Brain pericyte (primary cell): Measurements from ENCODE around the gene AGPAT3.

ENCODE experiments used
- DNase-seq: peaks from one replicate; pipeline ENCODE4 v3.0.0-alpha.2; 2012; ENCODE audit warnings: low read depth, low spot score

AGPAT3 gene

GRCh38 chr21:43993420-43993934 lies 128.5 kb downstream of the AGPAT3 start:
- no peak for DNase-seq

GRCh38 chr21:43994085-43994484 lies 129.1 kb downstream of the AGPAT3 start:
- DNase-seq = no peak

- DNase-seq = no peak
Observed at GRCh38 chr21:43994646-43995045, 129.6 kb downstream of the AGPAT3 start.

- no peak for DNase-seq
Observed at GRCh38 chr21:43995521-43996105, 130.6 kb downstream of the AGPAT3 start.

- DNase-seq = no peak
Observed at GRCh38 chr21:43997766-43998742, 133.0 kb downstream of the AGPAT3 start.

GRCh38 chr21:44000360-44000759 lies 135.3 kb downstream of the AGPAT3 start:
- DNase-seq = no peak

- no peak for DNase-seq
Observed at GRCh38 chr21:44002511-44002910, 137.5 kb downstream of the AGPAT3 start.

GRCh38 chr21:44003307-44003966 lies 138.4 kb downstream of the AGPAT3 start:
- no peak for DNase-seq

GRCh38 chr21:44005071-44005470 lies 140.0 kb downstream of the AGPAT3 start:
- no peak for DNase-seq

GRCh38 chr21:44005593-44005992 lies 140.6 kb downstream of the AGPAT3 start:
- DNase-seq = no peak

- DNase-seq = no peak
Observed at GRCh38 chr21:44006017-44006619, 141.1 kb downstream of the AGPAT3 start.

GRCh38 chr21:44006656-44007055 lies 141.6 kb downstream of the AGPAT3 start:
- DNase-seq = no peak

- peak; percentile 73 for DNase-seq
Observed at GRCh38 chr21:44010429-44010828, 145.4 kb downstream of the AGPAT3 start.

GRCh38 chr21:44011123-44011522 lies 146.1 kb downstream of the AGPAT3 start:
- DNase-seq = no peak

- DNase-seq = peak; percentile 84
Observed at GRCh38 chr21:44011579-44012473, 146.8 kb downstream of the AGPAT3 start, which contains the start of gene TRAPPC10. TRAPPC10 (plus strand) TSS chr21:44012309; CDS start chr21:44012494, 185 bp downstream.

GRCh38 chr21:44012474-44013379 lies 147.7 kb downstream of the AGPAT3 start:
- no peak for DNase-seq

- DNase-seq = no peak
Observed at GRCh38 chr21:44013380-44014088, 148.5 kb downstream of the AGPAT3 start.

GRCh38 chr21:44017601-44018000 lies 152.6 kb downstream of the AGPAT3 start:
- DNase-seq = no peak

- no peak for DNase-seq
Observed at GRCh38 chr21:44018127-44018526, 153.1 kb downstream of the AGPAT3 start.
